Parathyroid adenoma (tissue), 2 donors: ENCODE results near the gene STAM.

Source experiments
- H2AFZ ChIP-seq: fragments of 300-600 bp; sonication (generic); one replicate; pipeline ENCODE4 v1.7.0; 2017; ENCODE audit warnings: antibody characterized with exemption, mild to moderate bottlenecking
- H3K27ac ChIP-seq: fragments of 300-600 bp; sonication (generic); one replicate; pipeline ENCODE4 v1.7.0; 2017
- H3K27me3 ChIP-seq: fragments of 300-600 bp; sonication (generic); one replicate; pipeline ENCODE4 v1.7.0; 2017; ENCODE audit warnings: low read length; ENCODE audit not compliant: control insufficient read depth, insufficient read depth
- H3K36me3 ChIP-seq: fragments of 300-600 bp; sonication (generic); one replicate; pipeline ENCODE4 v1.7.0; 2017; ENCODE audit warnings: low read length; ENCODE audit not compliant: control insufficient read depth, insufficient read depth
- H3K4me1 ChIP-seq: fragments of 300-600 bp; sonication (generic); one replicate; pipeline ENCODE4 v1.7.0; 2017; ENCODE audit warnings: control low read depth
- H3K4me2 ChIP-seq: fragments of 300-600 bp; sonication (generic); one replicate; pipeline ENCODE4 v1.7.0; 2017; ENCODE audit warnings: low read length
- H3K4me3 ChIP-seq: fragments of 300-600 bp; sonication (generic); one replicate; pipeline ENCODE4 v1.7.0; 2017; ENCODE audit warnings: low read depth, low read length
- H3K79me2 ChIP-seq: fragments of 300-600 bp; sonication (generic); one replicate; pipeline ENCODE4 v1.7.0; 2017; ENCODE audit warnings: control low read depth
- H3K9ac ChIP-seq: fragments of 300-600 bp; sonication (generic); one replicate; pipeline ENCODE4 v1.7.0; 2017; ENCODE audit warnings: mild to moderate bottlenecking
- H3K9me3 ChIP-seq: fragments of 300-600 bp; sonication (generic); one replicate; pipeline ENCODE4 v1.7.0; 2017; ENCODE audit warnings: low read length; ENCODE audit not compliant: control insufficient read depth
- CTCF ChIP-seq: fragments of 300-600 bp; sonication (generic); IDR thresholded peaks from one replicate; pipeline ENCODE4 v1.7.0; 2017; ENCODE audit warnings: antibody characterized with exemption, mild to moderate bottlenecking
- donor health status: primary hyperparathyroidism.

STAM gene

GRCh38 chr10:17633353-17633752 lies 10.6 kb upstream of the STAM start:
- Histone ChIP-seq H3K4me1 (no peaks in the 10 kb centered on the region), H3K4me3 (no peak overlapping the region), H3K27me3 (no peaks in the 10 kb centered on the region), H2AFZ (no peak overlapping the region), H3K9ac (no peak overlapping the region), H3K36me3 (no peaks in the 10 kb centered on the region), H3K79me2 (no peaks in the 10 kb centered on the region), H3K9me3 (no peaks in the 10 kb centered on the region), H3K27ac (no peak overlapping the region), H3K4me2 (no peak overlapping the region)
- no peak for TF ChIP-seq CTCF

- H3K36me3 ChIP-seq = no peaks in the 10 kb centered on the region
- H3K27me3 ChIP-seq = no peaks in the 10 kb centered on the region
- H3K4me1 ChIP-seq = no peaks in the 10 kb centered on the region
- no peak overlapping the region for H3K4me3 ChIP-seq
- H3K9me3 ChIP-seq = no peaks in the 10 kb centered on the region
- no peak overlapping the region for H3K9ac ChIP-seq
- no peak overlapping the region for H3K4me2 ChIP-seq
- no peak overlapping the region for H3K27ac ChIP-seq
- no peak for TF ChIP-seq CTCF
- H2AFZ ChIP-seq = no peak overlapping the region
- H3K79me2 ChIP-seq = no peaks in the 10 kb centered on the region
Measured at GRCh38 chr10:17637869-17638268, 6.1 kb upstream of the STAM start.

- Histone ChIP-seq H3K27ac (no peak overlapping the region), H3K4me2 (no peak overlapping the region), H3K27me3 (no peaks in the 10 kb centered on the region), H3K9ac (no peak overlapping the region), H3K36me3 (no peaks in the 10 kb centered on the region), H3K4me1 (no peaks in the 10 kb centered on the region), H3K4me3 (no peak overlapping the region), H2AFZ (no peak overlapping the region), H3K79me2 (peaks cover 12% of the 10 kb centered on the region), H3K9me3 (no peaks in the 10 kb centered on the region)
- TF ChIP-seq CTCF = no peak
Measured at GRCh38 chr10:17640331-17640816, 3.6 kb upstream of the STAM start.

- Histone ChIP-seq H3K9ac (peak overlapping the region; percentile 86), H3K4me1 (no peaks in the 10 kb centered on the region), H3K36me3 (no peaks in the 10 kb centered on the region), H3K4me2 (peak overlapping the region; percentile 94), H3K79me2 (peaks cover 33% of the 10 kb centered on the region), H3K9me3 (no peaks in the 10 kb centered on the region), H3K27me3 (no peaks in the 10 kb centered on the region), H2AFZ (peak overlapping the region; percentile 98), H3K27ac (peak overlapping the region; percentile 100), H3K4me3 (peak overlapping the region; percentile 85)
- TF ChIP-seq CTCF = no peak
Measured at GRCh38 chr10:17643339-17643754, 604 bp upstream of the STAM start.

GRCh38 chr10:17644485-17644943 lies 563 bp downstream of the STAM start:
- peak overlapping the region; percentile 100 for H3K27ac ChIP-seq
- no peaks in the 10 kb centered on the region for H3K4me1 ChIP-seq
- peak overlapping the region; percentile 86 for H3K9ac ChIP-seq
- no peak for TF ChIP-seq CTCF
- peak overlapping the region; percentile 85 for H3K4me3 ChIP-seq
- H3K79me2 ChIP-seq = peaks cover 40% of the 10 kb centered on the region
- H3K9me3 ChIP-seq = no peaks in the 10 kb centered on the region
- no peaks in the 10 kb centered on the region for H3K27me3 ChIP-seq
- no peaks in the 10 kb centered on the region for H3K36me3 ChIP-seq
- H3K4me2 ChIP-seq = peak overlapping the region; percentile 94
- H2AFZ ChIP-seq = peak overlapping the region; percentile 98
